Measurements from ENCODE around the gene HOXD4. TPM values are rescaled to one million over a fixed set of nuclear protein-coding genes. Genes with fewer than 3 reads are reported as not detected.
A peak's percentile ranks its signal among the peaks of the same experiment; 100 is the strongest.

HOXD4 gene
- total RNA-seq, 6 donors from 2014 or later, result 0.79 to 0.81 TPM; not detected in 4

DNA sequence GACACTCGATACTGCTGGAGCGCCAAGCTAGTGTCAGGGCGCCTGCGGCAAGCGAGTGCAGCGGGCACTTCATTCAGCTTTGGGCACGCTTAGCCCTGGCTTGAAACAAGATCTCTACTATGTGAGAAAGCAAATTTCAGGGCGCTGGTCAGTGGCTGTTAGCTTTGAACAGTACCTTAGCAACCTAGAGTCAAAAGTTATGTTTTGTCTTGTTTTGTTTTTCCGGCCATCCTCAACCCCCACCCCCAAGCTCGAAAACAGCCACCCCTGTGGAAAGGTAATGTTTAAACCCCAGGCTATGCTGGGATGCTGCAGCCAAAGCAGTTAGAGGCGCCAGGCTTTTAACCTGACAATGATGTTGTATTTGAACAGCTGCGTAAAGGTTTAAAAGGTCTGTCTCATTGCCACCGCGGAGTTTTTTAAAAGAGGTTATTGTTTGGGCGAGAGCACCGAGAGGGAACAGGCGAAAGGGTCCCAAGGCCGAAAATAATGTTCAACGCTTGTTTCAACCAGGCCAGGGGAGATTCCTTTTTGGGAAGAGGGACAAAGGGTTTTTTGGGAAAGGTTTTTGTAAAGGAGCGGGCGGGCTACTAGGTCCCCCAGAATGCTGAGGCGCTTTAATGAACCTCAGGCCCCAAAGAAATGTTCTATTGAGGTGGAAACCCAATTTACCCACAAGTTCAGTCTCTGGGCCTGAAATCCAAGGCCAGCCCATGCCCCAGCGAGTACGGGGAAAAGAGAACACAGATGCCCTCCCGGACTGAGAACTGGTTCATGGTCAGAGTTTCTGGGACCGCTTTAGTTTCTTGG is 37.0 kb upstream of the HOXD4 start:
- ATAC-seq (ENCODE audit: low FRiP score in 2 of 2) (no peak), DNase-seq (peak in 1 of 2 donors; percentile 47)
- TF ChIP-seq POLR2A (IDR thresholded peaks at IDR 0.05), result no peak
- 11 to 16% methylated on average over 24 to 26 of the region's 26 CpGs for WGBS, 2 donors
- Histone ChIP-seq H3K36me3 (no peaks in the 10 kb centered on the region), H3K4me3 (no peak overlapping the region), H3K4me1 (peaks cover 0 to 4% (median 4%) of the 10 kb centered on the region in 4 donors), H3K27me3 (peaks cover 2 to 91% (median 45%) of the 10 kb centered on the region in 4 donors), H3K9me3 (no peaks in the 10 kb centered on the region), H3K27ac (no peak overlapping the region)

DNA sequence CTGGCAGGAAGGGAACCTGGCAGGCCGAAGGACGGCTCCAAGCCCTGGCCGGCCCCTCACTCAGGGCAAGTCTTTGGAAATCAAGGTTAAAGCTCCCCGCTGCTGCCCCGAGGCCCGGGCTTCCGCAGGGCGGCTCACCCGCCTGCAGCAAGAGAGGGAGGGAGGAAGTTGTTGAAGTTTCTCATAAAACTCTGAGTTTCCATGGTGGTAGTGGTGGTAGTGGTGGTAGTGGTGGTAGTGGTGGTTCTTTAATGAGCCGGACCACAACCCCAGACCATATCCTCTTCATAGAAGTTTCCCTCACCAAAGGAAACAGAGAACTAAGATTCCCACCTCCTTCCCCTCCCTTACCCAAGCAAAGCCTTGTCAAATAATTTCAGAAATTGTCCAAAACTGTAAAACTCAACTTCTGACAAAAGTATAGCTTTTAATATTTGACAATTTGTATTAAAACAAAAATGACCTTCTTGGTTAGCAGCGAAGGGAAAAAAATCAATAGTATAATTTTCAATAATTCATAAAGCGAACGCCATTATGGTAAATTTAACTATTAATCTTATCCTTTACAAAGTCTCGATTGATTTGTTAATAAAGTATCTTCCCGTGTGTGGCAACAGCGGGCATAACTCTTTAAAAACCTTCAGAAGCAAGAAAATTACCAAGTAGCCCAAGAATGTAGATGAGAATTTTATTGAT is 36.3 kb upstream of the HOXD4 start:
- no peaks in the 10 kb centered on the region for H3K36me3 ChIP-seq
- peaks cover 0 to 4% (median 4%) of the 10 kb centered on the region in 4 donors for H3K4me1 ChIP-seq
- peaks cover 2 to 92% (median 41%) of the 10 kb centered on the region in 4 donors for H3K27me3 ChIP-seq
- no peak for ATAC-seq (ENCODE audit: low FRiP score in 2 of 2)
- no peak overlapping the region for H3K27ac ChIP-seq
- WGBS, 2 donors, result 17 to 27% methylated on average over 13 to 16 of the region's 16 CpGs
- H3K9me3 ChIP-seq, result no peaks in the 10 kb centered on the region
- TF ChIP-seq, protein P1, sequence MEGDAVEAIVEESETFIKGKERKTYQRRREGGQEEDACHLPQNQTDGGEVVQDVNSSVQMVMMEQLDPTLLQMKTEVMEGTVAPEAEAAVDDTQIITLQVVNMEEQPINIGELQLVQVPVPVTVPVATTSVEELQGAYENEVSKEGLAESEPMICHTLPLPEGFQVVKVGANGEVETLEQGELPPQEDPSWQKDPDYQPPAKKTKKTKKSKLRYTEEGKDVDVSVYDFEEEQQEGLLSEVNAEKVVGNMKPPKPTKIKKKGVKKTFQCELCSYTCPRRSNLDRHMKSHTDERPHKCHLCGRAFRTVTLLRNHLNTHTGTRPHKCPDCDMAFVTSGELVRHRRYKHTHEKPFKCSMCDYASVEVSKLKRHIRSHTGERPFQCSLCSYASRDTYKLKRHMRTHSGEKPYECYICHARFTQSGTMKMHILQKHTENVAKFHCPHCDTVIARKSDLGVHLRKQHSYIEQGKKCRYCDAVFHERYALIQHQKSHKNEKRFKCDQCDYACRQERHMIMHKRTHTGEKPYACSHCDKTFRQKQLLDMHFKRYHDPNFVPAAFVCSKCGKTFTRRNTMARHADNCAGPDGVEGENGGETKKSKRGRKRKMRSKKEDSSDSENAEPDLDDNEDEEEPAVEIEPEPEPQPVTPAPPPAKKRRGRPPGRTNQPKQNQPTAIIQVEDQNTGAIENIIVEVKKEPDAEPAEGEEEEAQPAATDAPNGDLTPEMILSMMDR (IDR thresholded peaks at IDR 0.05), result no peak
- TF ChIP-seq EP300 (IDR thresholded peaks at IDR 0.05) (no peak), POLR2A (IDR thresholded peaks at IDR 0.05) (no peak), POLR2AphosphoS5 (IDR thresholded peaks at IDR 0.05) (no peak)
- no peak for DNase-seq
- no peak overlapping the region for H3K4me3 ChIP-seq

DNA sequence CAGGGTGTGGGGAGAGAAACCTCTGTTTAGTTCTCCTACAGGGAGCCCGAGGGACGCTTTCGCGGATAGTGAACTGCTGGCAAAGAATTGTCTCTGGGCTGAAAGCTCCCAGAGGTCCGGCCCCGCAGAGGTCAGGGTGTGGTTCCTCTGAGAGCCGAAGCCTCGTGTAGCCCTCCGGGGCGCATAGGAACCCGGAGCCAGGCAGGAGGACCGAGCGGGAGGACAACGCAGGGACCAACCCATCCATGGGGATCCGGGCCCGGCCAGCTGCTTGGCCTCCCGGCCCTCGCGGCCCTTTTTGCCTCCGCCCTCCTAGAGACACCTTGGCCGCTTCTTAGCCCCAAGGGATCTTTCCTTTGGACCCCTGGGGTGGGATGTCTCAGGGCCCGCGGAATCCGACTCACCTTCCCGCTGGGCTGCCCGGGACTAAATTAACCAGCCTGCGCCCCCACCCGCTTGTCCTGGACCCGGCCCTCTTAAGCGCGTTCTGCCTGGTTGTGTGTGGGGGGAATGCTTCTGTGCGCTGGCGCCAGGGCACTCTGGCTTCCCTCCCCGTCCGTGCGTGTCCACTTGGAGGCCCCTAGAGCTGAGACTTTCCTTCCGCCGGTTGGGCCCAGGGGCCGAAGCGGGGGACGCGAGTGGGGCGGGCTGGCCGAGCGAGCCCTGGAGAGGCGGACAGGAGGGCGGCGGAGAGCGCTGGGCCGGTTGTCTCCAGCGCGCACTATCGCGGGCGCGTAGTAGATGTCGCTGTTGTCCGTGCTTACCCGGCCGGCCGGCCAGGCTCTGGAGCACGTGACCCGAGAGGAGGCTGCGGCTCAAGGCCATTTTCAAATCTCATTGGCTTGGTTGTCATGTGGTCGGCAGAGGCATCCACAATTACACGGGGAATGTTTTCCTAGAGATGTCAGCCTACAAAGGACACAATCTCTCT is 35.2 kb upstream of the HOXD4 start, which contains the start of gene HOXD10:
HOXD10 (plus strand) TSS at position 896 of the 931 bp plus-strand sequence. CDS start 56 bp downstream, outside the sequence.
- WGBS, 2 donors, result 10 to 12% methylated on average over 13 to 45 of the region's 66 CpGs
- peak in 1 of 2 donors; percentile 65 for ATAC-seq (ENCODE audit: low FRiP score in 2 of 2)
- Histone ChIP-seq H3K27me3 (peaks cover 3 to 91% (median 44%) of the 10 kb centered on the region in 4 donors), H3K4me1 (peaks cover 0 to 4% (median 4%) of the 10 kb centered on the region in 4 donors), H3K27ac (no peak within 1 kb of the TSS), H3K9me3 (no peaks in the 10 kb centered on the region), H3K4me3 (no peak within 1 kb of the TSS), H3K36me3 (no peaks in the 10 kb centered on the region)
- TF ChIP-seq EP300 (IDR thresholded peaks at IDR 0.05), result no peak
- no peak for TF ChIP-seq POLR2AphosphoS5 (IDR thresholded peaks at IDR 0.05)
- TF ChIP-seq, protein P1 (IDR thresholded peaks at IDR 0.05), result no peak
- no peak for TF ChIP-seq POLR2A (IDR thresholded peaks at IDR 0.05)
- peak in 1 of 2 donors; percentile 81 for DNase-seq

DNA sequence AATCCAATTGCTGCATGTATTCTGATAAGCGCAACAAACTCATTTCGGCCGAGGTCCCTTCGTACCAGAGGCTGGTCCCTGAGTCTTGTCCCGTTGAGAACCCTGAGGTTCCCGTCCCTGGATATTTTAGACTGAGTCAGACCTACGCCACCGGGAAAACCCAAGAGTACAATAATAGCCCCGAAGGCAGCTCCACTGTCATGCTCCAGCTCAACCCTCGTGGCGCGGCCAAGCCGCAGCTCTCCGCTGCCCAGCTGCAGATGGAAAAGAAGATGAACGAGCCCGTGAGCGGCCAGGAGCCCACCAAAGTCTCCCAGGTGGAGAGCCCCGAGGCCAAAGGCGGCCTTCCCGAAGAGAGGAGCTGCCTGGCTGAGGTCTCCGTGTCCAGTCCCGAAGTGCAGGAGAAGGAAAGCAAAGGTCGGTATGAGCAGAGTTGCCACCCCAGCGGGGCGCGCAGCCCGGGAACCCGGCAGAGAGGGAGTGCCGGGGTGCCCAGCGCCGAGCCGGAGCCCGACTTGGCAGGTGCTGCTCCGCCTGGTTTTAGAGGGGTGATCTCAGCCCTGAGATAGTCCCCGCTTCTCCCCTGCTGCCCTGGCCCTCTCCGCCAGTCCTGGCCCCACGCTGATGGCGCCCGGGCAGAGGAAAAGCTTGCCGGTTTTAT is 34.1 kb upstream of the HOXD4 start:
- Histone ChIP-seq H3K9me3 (peaks cover 0 to 5% (median 0%) of the 10 kb centered on the region in 4 donors), H3K27me3 (peaks cover 3 to 91% (median 47%) of the 10 kb centered on the region in 4 donors), H3K36me3 (no peaks in the 10 kb centered on the region), H3K4me1 (peaks cover 3 to 14% (median 7%) of the 10 kb centered on the region in 4 donors), H3K27ac (no peak overlapping the region), H3K4me3 (no peak overlapping the region)
- DNase-seq (peak in 1 of 2 donors; percentile 70), ATAC-seq (ENCODE audit: low FRiP score in 2 of 2) (peak in 1 of 2 donors; percentile 39)
- TF ChIP-seq EP300 (IDR thresholded peaks at IDR 0.05) (no peak), POLR2A (IDR thresholded peaks at IDR 0.05) (no peak), POLR2AphosphoS5 (IDR thresholded peaks at IDR 0.05) (no peak)
- TF ChIP-seq, protein P1 (IDR thresholded peaks at IDR 0.05), result no peak
- 29% methylated on average over 13 to 31 of the region's 40 CpGs for WGBS, 2 donors
